Left colon (tissue), 2 donors: ENCODE measurements around the gene MB. TPM values are rescaled to one million over a fixed set of nuclear protein-coding genes. Genes with fewer than 3 reads are reported as not detected.
A peak's percentile ranks its signal among the peaks of the same experiment; 100 is the strongest.

ENCODE experiments used
- ATAC-seq: fragments of 200-7000 bp; cut with Tn5 transposase; one replicate; pipeline ENCODE4 v1.9.1; 2020; ENCODE audit warnings: mild to moderate bottlenecking, moderate library complexity
- DNase-seq, 2 donors: peaks; one replicate each; pipeline ENCODE4 v3.0.0-alpha.2; 2020
- intact Hi-C, 2 donors: fragments of 100-400 bp; cut with DNase I in 1 of 2; cut with micrococcal nuclease in 1 of 2; formaldehyde crosslinking; loops; one replicate each; pipeline versions ENCODE4 v1.11.2 to v1.14.0; 2022; cut with DNase I, micrococcal nuclease
- total RNA-seq, 2 donors: library from RNA; stranded (reverse); fragmentation: NEBNext Ultra II Directional; extraction: Animal tissue kit (Norgen Biotek cat#: 25700); gene quantifications; one replicate each; pipeline ENCODE4 v1.2.1, GENCODE V29; 2021
- donor health status: DM: no; HTN: no; CAD: no.
- donor health status: DM: yes; HTN: yes; CAD: no.

Gene MB
- total RNA-seq, 2 donors from 2014 or later: 8.4 to 12.8 TPM

DNA sequence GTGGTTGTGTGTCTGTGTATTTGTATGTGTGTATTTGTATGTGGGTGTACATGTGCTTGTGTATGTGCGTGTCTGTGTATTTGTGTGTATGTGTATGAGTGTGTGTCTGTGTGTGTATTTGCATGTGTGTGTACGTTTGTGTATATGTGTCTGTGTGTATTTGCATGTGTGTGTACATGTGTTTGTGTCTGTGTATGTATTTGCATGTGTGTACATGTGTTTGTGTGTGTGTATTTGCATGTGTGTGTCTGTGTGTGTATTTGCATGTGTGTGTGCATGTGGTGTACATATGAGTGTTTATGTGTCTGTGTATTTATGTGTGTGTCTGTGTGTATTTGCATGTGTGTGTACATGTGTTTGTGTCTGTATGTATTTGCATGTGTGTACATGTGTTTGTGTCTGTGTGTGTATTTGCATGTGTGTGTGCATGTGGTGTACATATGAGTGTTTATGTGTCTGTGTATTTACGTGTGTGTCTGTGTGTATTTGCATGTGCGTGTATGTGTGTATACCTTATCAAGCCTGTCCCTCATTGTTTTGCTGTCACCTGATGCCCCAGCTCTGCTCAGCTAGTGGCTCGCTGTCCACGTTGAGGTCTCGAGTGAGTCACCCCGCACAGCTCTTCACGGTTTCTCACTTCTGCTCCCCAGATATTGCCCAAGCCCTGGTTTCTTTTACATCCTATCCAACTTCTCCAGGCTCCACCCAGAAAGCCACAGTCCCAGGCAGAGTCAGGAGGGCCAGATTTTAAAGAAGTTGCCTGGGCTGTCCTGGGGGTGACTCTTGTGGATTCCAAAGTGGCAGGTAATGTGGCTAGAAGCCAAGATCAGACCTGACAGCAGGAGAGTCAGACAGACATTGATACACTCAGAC lies 15.2 kb downstream of the MB start:
- DNase-seq: no peak
- intact Hi-C loops: no loop called here
- ATAC-seq: no peak

DNA sequence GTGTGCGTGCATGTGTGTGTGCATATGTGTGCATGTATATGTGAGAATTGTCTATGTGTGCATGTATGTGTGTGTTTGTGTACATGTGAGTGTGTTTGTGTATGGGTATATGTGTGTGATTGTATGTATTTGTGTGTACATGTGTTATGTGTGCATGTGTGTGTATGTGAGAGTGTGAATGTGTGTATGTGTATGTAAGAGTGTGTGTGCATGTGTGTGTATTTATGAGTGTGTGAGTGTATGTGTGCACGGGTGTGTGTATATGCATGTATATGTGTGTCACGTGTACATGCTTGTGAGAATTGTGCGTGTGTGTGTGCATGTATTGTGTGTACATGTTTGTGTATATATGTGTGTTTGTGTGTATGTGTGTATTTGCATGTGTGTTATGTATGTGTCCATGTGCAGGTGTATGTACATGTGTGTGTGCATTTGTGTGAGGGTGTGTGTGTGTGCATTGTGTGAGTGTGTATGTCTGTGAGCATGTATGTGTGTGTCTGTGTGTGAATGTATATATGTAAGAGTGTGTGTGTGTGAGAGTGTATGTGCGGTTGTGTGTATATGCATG lies 16.0 kb downstream of the MB start:
- intact Hi-C loops: no loop called here
- no peak for ATAC-seq
- no peak for DNase-seq

DNA sequence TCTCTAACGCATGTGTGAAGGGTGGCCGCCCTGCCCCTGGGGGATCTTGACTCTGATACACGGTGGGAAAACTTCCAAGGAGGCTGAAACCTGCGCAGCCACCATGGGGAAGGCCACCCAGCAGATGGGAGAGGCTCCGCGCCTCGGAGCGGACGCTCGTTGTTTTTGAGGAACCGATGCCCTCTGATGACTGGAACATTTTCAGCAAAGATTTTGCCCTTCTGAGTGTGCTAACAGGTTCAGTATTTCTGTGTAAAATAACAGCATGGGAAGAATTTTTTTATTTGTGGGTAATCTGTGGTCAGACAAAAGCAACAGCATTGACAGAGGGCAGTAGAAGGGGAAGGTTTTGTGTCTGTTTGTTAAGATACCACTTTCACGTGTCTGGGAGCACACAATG lies 16.7 kb downstream of the MB start:
- DNase-seq: no peak
- ATAC-seq: no peak
- intact Hi-C loops: no loop called here

DNA sequence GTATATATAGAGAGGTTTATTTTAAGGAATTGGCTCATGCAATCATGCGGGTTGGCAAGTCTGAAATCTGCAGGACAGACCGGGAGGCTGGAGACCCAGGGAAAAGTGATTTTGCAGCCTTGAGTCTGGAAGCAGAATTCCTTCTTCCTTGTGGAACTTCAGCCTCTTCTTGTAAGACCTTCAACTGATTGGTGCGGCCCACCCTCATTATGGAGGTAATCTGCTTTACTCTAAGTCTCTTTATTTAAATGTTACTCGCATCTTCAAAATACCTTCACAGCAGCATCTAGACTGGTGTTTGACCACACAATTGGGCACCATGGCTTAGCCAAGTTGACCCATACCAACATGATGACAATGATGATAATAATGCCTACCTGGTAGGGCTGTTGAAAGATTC lies 17.8 kb downstream of the MB start:
- no peak for ATAC-seq
- intact Hi-C loops: no loop called here
- DNase-seq: no peak

GRCh38 chr22:35598396-35598710 lies 18.8 kb downstream of the MB start:
- no peak for DNase-seq
- ATAC-seq: no peak
- intact Hi-C loops: no loop called here

DNA sequence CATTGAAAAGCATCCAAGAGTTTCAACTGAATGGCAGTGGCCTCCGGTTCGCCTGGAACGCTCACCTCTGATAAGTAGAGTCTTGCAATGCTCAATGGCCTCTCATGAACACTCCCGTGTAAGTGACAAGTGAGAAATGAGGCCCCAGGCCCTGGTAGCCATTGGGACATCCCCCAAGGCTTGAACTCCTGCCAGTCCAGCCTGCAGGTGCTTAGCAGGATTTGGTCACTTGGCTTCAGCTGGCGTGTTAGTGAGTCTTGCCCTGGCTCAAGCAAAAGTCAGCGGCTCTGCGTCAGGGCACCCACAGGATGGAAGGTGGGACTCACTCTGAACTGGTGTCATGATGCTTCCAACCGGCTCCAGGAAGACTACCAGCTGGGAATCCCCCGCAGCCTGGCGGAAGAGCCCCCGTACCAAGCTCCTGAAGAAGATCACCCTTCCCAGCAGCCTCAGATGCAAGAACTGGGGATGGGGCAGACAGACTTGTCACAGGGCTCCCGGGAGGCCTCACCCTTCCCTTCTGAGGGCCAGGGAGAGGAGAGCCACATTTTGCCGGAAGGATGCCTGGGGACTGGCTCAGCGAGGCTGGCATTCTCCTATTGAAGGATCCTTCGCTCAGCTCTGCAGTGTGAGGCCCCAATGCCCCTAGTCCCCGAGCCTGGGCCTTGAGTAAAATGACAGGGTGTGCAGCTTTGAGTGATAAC lies 19.3 kb downstream of the MB start:
- intact Hi-C loops: no loop called here
- ATAC-seq (no peak), DNase-seq (no peak)

DNA sequence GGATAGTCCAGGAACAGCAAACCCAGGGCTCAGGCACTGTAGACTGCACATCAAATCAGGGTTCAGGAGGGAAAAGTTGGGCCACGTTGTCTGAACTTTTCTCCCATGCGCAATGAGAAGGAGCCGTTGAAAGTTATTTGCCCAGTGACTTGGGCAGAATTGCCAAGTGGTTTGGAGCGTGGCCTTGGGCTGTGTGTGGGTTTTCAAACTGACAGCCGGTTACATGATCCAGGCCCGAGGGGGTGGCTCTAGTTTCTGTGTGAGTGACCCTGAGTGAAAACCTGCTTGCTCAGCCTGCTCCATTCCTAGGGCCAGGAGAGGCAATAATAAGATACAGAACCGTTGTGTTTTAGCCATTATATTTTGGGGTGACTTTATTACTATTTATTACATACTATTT lies 20.3 kb downstream of the MB start:
- peak in 1 of 2 donors; percentile 74 for DNase-seq
- intact Hi-C loops: no loop called here
- ATAC-seq: no peak

DNA sequence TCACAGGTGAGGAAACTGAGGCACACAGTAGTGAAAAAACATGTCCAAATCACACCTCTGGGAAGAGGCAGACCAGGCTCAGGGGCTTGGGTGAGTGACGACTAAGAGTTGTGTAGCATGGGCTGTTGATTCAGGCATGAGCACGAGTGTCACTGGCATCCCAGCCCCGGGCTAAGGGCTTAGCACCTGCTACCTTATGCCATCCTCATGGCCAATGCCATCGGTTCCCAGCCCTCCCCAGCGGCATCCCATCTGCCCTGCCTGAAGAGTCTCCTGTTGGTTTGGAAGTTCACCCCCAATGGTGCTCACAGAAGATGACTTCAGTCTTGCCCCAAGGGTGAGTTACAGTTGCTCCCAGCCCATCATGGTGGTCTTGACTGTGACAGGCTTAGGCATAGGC lies 22.4 kb downstream of the MB start:
- no peak for DNase-seq
- intact Hi-C loops: no loop called here
- no peak for ATAC-seq

- intact Hi-C loops: no loop called here
- DNase-seq (no peak), ATAC-seq (no peak)
Observed at GRCh38 chr22:35593891-35594470, 23.1 kb downstream of the MB start.

- no peak for ATAC-seq
- intact Hi-C loops: no loop called here
Observed at GRCh38 chr22:35593071-35593890, 23.8 kb downstream of the MB start.

DNA sequence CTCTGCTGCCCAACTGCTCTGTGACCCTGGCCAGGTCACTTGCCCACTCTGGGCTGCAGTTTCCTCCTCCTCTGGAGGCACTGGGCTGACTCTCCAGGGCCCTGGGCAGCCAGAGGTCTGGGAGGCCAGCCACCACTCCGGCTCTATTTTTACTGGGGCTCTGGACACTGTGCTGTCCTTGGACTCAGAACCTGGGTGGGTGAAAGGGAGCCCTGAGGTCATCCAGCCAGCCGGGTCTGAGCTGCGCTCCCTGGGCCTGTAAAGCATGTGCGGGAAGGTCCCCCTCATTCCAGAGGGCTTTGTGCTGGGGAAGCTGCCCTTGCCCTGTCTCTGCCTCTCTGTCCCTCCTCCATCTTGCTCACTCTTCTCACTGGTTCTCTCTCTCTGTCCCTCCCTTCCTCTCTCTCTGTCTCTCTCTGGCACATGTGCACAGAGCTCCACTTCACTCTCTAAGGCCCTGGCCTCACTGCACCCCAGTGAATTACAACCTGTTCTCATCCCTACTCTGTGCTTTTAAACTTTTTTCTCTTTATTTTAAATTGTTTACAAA lies 24.6 kb downstream of the MB start:
- no peak for ATAC-seq
- intact Hi-C loops: no loop called here
- no peak for DNase-seq

More at GRCh38 chr22:35593071-35593890, 23.8 kb downstream of the MB start:
- no peak for DNase-seq

GRCh38 chr22:35591714-35592417 lies 25.3 kb downstream of the MB start:
- intact Hi-C loops: no loop called here
- ATAC-seq: no peak

GRCh38 chr22:35590634-35591295 lies 26.4 kb downstream of the MB start:
- intact Hi-C loops: no loop called here
- DNase-seq (no peak), ATAC-seq (no peak)

More at GRCh38 chr22:35591714-35592417, 25.3 kb downstream of the MB start:
- DNase-seq: no peak

DNA sequence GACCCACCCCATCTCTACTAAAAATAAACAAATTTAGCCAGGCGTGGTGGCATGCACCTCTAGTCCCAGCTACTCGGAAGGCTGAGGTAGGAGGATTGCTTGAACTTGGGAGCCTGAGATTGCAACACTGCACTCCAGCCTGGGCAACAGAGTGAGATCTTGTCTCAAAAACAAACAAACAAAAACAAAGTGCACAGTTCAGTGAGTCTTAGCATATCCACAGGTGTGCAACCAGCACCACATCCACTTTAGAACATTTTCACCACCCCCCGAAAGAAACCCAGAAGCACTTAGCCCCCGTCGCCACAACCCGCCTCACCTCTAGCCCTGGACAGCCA lies 27.4 kb downstream of the MB start:
- intact Hi-C loops: loop anchor here in 1 of 2 donors (10.0 kb wide), 1 partner anchor 245 kb away; no protein-coding TSS in a partner anchor

GRCh38 chr22:35589071-35589755 lies 27.9 kb downstream of the MB start:
- ATAC-seq (peak; percentile 39), DNase-seq (no peak)
- intact Hi-C loops: loop anchor here in 1 of 2 donors (10.0 kb wide), 1 partner anchor 244 kb away; no protein-coding TSS in a partner anchor

More for the DNA sequence above, 27.4 kb downstream of the MB start:
- ATAC-seq (no peak), DNase-seq (no peak)

- no peak for ATAC-seq
- intact Hi-C loops: loop anchor here in 1 of 2 donors (10.0 kb wide), 1 partner anchor 243 kb away; no protein-coding TSS in a partner anchor
- DNase-seq: no peak
Observed at GRCh38 chr22:35587896-35588295, 29.2 kb downstream of the MB start.

DNA sequence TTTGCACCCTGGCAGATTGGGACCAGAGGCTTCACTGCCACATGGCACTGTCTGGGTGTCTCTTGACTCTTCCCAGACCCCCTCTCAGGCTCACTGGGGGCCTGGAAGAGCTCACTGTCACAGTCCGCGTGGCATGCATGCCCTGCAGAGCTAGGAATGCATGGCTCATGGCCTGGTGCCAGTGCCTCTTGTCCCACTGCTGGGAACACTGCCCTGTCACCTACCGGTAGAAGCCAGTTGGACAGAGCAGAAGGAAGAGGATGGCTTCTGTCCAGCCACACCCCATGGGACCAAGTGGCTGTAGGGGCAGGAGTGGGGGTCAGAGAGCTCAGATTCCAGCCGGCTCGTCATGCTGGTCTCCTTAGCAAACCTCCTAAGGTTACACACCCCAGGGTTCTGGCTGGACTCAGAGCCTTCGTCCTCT lies 29.7 kb downstream of the MB start:
- intact Hi-C loops: loop anchor here in 1 of 2 donors (10.0 kb wide), 1 partner anchor 243 kb away; no protein-coding TSS in a partner anchor
- DNase-seq: peak in 1 of 2 donors; percentile 35
- ATAC-seq: peak; percentile 53
